ENCODE results near the gene TNPO2.

Gene TNPO2

GRCh38 chr19:12665671-12666264, 58.0 kb downstream of the TNPO2 start:
- no peaks in the 10 kb centered on the region for H3K27me3 ChIP-seq (replicated peaks; ENCODE audit: control insufficient read depth, insufficient read depth, low read length)
- DNase-seq (ENCODE audit: extremely low read depth, insufficient read length), result no peak
- peak overlapping the region; percentile 89 for H3K4me3 ChIP-seq (replicated peaks; ENCODE audit: low read depth, low read length)
- no peak for TF ChIP-seq CTCF (IDR thresholded peaks at IDR 0.05; ENCODE audit: insufficient read depth, low read length, poor library complexity, severe bottlenecking)
- H3K36me3 ChIP-seq (ENCODE audit: control insufficient read depth, insufficient read depth, low read length), result peaks cover 29% of the 10 kb centered on the region

GRCh38 chr19:12665281-12665573, 58.5 kb downstream of the TNPO2 start:
- no peak for TF ChIP-seq CTCF (IDR thresholded peaks at IDR 0.05; ENCODE audit: insufficient read depth, low read length, poor library complexity, severe bottlenecking)
- H3K4me3 ChIP-seq (replicated peaks; ENCODE audit: low read depth, low read length), result peak overlapping the region; percentile 89
- peak; percentile 46 for DNase-seq (ENCODE audit: extremely low read depth, insufficient read length)
- H3K36me3 ChIP-seq (ENCODE audit: control insufficient read depth, insufficient read depth, low read length), result peaks cover 29% of the 10 kb centered on the region
- H3K27me3 ChIP-seq (replicated peaks; ENCODE audit: control insufficient read depth, insufficient read depth, low read length), result no peaks in the 10 kb centered on the region

- Histone ChIP-seq H3K27me3 (replicated peaks; ENCODE audit: control insufficient read depth, insufficient read depth, low read length) (no peaks in the 10 kb centered on the region), H3K4me3 (replicated peaks; ENCODE audit: low read depth, low read length) (peak overlapping the region; percentile 23), H3K36me3 (ENCODE audit: control insufficient read depth, insufficient read depth, low read length) (peaks cover 33% of the 10 kb centered on the region)
- TF ChIP-seq CTCF (IDR thresholded peaks at IDR 0.05; ENCODE audit: insufficient read depth, low read length, poor library complexity, severe bottlenecking), result no peak
- no peak for DNase-seq (ENCODE audit: extremely low read depth, insufficient read length)
These were observed 59.1 kb downstream of the TNPO2 start for GRCh38 chr19:12664406-12665280.

- Histone ChIP-seq H3K27me3 (replicated peaks; ENCODE audit: control insufficient read depth, insufficient read depth, low read length) (no peaks in the 10 kb centered on the region), H3K4me3 (replicated peaks; ENCODE audit: low read depth, low read length) (no peak overlapping the region), H3K36me3 (ENCODE audit: control insufficient read depth, insufficient read depth, low read length) (peaks cover 46% of the 10 kb centered on the region)
- DNase-seq (ENCODE audit: extremely low read depth, insufficient read length), result no peak
- no peak for TF ChIP-seq CTCF (IDR thresholded peaks at IDR 0.05; ENCODE audit: insufficient read depth, low read length, poor library complexity, severe bottlenecking)
These were observed 62.8 kb downstream of the TNPO2 start for GRCh38 chr19:12660980-12661379.

- peaks cover 41% of the 10 kb centered on the region for H3K36me3 ChIP-seq (ENCODE audit: control insufficient read depth, insufficient read depth, low read length)
- TF ChIP-seq CTCF (IDR thresholded peaks at IDR 0.05; ENCODE audit: insufficient read depth, low read length, poor library complexity, severe bottlenecking), result peak; percentile 9
- H3K4me3 ChIP-seq (replicated peaks; ENCODE audit: low read depth, low read length), result no peak overlapping the region
- H3K27me3 ChIP-seq (replicated peaks; ENCODE audit: control insufficient read depth, insufficient read depth, low read length), result no peaks in the 10 kb centered on the region
- no peak for DNase-seq (ENCODE audit: extremely low read depth, insufficient read length)
These were observed 65.8 kb downstream of the TNPO2 start for GRCh38 chr19:12657966-12658365.

Data from GM06990 (cell line).